Measurements from ENCODE around the gene DPYSL4. TPM values are rescaled to one million over a fixed set of nuclear protein-coding genes. Genes with fewer than 3 reads are reported as not detected.

Gene DPYSL4
- total RNA-seq, 1 donor from 2014 or later = 35.2 TPM

DNA sequence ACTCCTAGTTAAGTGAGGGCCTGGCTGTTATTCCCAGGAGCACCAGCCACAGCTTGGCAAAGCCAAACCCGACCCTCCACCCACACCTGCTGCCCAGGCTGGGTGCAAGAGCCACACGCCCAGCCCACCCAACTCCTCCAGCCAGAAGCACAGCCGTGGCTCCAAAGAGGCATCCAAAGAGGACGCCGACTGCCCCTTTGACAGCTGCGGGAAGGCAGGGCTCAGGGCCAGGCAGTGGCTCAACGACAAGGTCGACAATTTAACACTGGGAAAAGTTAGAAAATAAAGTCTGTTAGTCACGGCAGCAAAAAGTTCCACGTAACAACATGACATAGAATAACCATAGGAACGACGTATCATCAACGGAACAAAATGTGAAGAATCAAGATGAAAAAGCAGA, 54.3 kb downstream of the DPYSL4 start:
- Mint-ChIP-seq H3K27me3 (ENCODE audit: low read depth) (no peaks in the 10 kb centered on the region), H3K4me3 (ENCODE audit: unreplicated experiment) (no peak overlapping the region), H3K4me1 (ENCODE audit: low read depth) (no peaks in the 10 kb centered on the region), H3K9me3 (ENCODE audit: low read depth) (no peaks in the 10 kb centered on the region), H3K27ac (ENCODE audit: unreplicated experiment) (no peak overlapping the region), H3K36me3 (ENCODE audit: low read depth) (peaks cover 2% of the 10 kb centered on the region)
- DNase-seq (ENCODE audit: low spot score) = no peak
- TF ChIP-seq, protein P1, sequence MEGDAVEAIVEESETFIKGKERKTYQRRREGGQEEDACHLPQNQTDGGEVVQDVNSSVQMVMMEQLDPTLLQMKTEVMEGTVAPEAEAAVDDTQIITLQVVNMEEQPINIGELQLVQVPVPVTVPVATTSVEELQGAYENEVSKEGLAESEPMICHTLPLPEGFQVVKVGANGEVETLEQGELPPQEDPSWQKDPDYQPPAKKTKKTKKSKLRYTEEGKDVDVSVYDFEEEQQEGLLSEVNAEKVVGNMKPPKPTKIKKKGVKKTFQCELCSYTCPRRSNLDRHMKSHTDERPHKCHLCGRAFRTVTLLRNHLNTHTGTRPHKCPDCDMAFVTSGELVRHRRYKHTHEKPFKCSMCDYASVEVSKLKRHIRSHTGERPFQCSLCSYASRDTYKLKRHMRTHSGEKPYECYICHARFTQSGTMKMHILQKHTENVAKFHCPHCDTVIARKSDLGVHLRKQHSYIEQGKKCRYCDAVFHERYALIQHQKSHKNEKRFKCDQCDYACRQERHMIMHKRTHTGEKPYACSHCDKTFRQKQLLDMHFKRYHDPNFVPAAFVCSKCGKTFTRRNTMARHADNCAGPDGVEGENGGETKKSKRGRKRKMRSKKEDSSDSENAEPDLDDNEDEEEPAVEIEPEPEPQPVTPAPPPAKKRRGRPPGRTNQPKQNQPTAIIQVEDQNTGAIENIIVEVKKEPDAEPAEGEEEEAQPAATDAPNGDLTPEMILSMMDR (IDR thresholded peaks at IDR 0.05) = no peak

DNA sequence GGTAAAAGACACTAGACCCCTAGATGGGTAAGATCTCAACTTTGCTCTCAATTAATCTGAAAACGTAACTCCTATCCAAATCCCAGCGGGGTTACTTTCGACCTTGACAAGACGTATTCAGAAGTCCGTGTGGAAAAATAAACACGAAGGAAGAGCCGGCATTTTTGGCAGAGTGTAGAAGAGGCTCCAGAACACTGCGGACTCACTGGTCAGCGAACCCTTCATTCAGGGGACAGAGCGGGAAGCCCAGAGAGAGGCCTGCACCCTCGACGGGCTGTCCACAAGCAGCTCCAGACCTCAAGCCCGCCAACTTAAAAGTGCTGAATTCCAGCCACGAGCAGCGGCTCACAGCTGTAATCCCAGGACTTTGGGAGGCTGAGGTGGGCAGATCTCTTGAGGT, 54.7 kb downstream of the DPYSL4 start:
- no peak overlapping the region for H3K4me3 Mint-ChIP-seq (ENCODE audit: unreplicated experiment)
- peaks cover 2% of the 10 kb centered on the region for H3K36me3 Mint-ChIP-seq (ENCODE audit: low read depth)
- no peak overlapping the region for H3K27ac Mint-ChIP-seq (ENCODE audit: unreplicated experiment)
- H3K4me1 Mint-ChIP-seq (ENCODE audit: low read depth) = no peaks in the 10 kb centered on the region
- H3K9me3 Mint-ChIP-seq (ENCODE audit: low read depth) = no peaks in the 10 kb centered on the region
- DNase-seq (ENCODE audit: low spot score) = no peak
- H3K27me3 Mint-ChIP-seq (ENCODE audit: low read depth) = no peaks in the 10 kb centered on the region
- TF ChIP-seq, protein P1 (IDR thresholded peaks at IDR 0.05) = no peak

DNA sequence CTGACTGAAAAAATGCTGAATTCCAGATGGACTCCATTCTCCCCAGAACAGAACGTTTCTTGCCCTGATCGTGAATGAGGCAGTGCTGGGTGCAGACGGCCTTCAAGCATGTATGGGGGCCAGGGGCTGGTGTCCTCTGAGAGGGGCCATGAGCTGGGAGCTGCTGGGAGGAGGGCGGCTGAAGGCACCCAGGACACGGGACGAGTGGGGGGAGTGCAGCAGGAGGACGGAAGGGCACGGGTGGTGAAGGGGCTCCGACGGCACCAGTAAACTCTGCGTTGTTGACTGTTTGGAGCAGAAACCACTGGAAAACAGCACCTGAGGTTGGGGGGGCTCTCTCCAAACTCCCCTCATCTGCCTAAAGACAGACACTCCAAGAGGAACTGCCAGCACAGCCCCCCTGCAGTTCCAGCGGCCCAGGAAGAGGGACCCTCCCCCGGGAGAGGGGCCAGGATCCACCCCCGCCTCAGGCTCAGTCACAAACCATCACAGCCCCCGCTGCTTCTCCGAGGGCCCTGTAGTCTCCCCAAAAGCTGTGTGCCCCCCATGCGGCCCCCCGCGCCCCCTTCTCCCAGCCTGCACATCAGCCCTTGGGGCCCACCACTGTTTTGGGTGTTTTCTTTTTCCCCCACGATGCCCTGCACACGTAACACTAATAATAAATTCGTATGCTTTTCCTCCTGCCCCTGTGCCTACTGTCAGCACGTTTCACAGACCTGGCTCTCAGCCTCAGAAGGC, 55.5 kb downstream of the DPYSL4 start:
- H3K27ac Mint-ChIP-seq (ENCODE audit: unreplicated experiment) = no peak overlapping the region
- no peaks in the 10 kb centered on the region for H3K9me3 Mint-ChIP-seq (ENCODE audit: low read depth)
- TF ChIP-seq, protein P1 (IDR thresholded peaks at IDR 0.05) = no peak
- H3K27me3 Mint-ChIP-seq (ENCODE audit: low read depth) = no peaks in the 10 kb centered on the region
- no peak for DNase-seq (ENCODE audit: low spot score)
- no peaks in the 10 kb centered on the region for H3K4me1 Mint-ChIP-seq (ENCODE audit: low read depth)
- peaks cover 2% of the 10 kb centered on the region for H3K36me3 Mint-ChIP-seq (ENCODE audit: low read depth)
- H3K4me3 Mint-ChIP-seq (ENCODE audit: unreplicated experiment) = no peak overlapping the region

DNA sequence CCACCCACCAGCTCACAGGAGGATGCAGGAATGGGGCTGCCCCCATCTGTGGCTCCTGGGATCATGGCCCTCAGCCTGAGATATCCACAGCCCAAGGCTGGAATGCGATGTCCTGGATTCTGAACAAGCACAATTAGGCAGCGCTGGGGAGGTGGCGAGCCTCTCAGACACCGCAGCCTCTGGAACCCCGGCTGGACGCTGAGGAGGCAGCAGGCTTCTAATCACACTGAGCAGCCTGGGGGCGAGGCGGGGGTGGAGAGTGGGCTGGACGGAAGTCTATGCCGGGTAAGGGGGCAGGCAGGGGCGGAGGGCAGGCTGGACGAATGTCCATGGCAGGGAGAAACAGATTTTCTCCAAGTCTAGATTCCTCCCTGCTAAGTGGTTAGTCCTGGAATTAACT, 56.4 kb downstream of the DPYSL4 start:
- Mint-ChIP-seq H3K36me3 (ENCODE audit: low read depth) (peaks cover 1% of the 10 kb centered on the region), H3K27me3 (ENCODE audit: low read depth) (no peaks in the 10 kb centered on the region), H3K27ac (ENCODE audit: unreplicated experiment) (no peak overlapping the region), H3K4me3 (ENCODE audit: unreplicated experiment) (no peak overlapping the region), H3K9me3 (ENCODE audit: low read depth) (no peaks in the 10 kb centered on the region), H3K4me1 (ENCODE audit: low read depth) (no peaks in the 10 kb centered on the region)
- no peak for DNase-seq (ENCODE audit: low spot score)
- TF ChIP-seq, protein P1 (IDR thresholded peaks at IDR 0.05) = no peak

DNA sequence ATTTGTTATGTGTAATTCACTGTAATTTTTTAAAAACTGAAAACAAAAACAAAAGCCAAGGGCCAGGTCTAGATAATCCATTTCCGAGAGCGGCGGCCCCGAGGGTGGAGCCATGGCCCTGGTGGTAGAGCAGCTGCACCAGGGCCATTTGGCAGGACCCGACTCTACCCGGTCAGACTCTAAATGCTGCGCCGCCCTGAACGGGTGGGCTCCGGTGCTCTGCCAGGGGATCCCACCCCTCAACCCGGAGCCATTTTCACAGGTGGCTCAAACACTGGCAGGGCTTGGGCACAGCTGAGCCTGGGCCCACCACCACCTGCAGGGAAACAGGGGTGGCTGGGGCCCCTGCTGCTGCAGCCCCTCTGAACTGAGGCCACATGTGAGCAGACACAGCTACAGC, 56.9 kb downstream of the DPYSL4 start:
- no peaks in the 10 kb centered on the region for H3K4me1 Mint-ChIP-seq (ENCODE audit: low read depth)
- TF ChIP-seq, protein P1 (IDR thresholded peaks at IDR 0.05) = no peak
- no peaks in the 10 kb centered on the region for H3K36me3 Mint-ChIP-seq (ENCODE audit: low read depth)
- no peak overlapping the region for H3K4me3 Mint-ChIP-seq (ENCODE audit: unreplicated experiment)
- H3K27me3 Mint-ChIP-seq (ENCODE audit: low read depth) = no peaks in the 10 kb centered on the region
- no peaks in the 10 kb centered on the region for H3K9me3 Mint-ChIP-seq (ENCODE audit: low read depth)
- no peak overlapping the region for H3K27ac Mint-ChIP-seq (ENCODE audit: unreplicated experiment)
- no peak for DNase-seq (ENCODE audit: low spot score)
